ENCODE data around the gene EFNA1. TPM values are rescaled to one million over a fixed set of nuclear protein-coding genes. Genes with fewer than 3 reads are reported as not detected.

EFNA1 gene
- 0.30 TPM for total RNA-seq
- polyA plus RNA-seq = 1 to 10 TPM; 1.4 to 6.8 (median 3.3) TPM

- ATAC-seq (ENCODE audit: low read depth in 2 of 2) = peak; percentile 31 to 37
- H3K27me3 Mint-ChIP-seq = peaks cover 64% of the 10 kb centered on the region
- H3K4me3 ChIP-seq (ENCODE audit: low read depth, low read length) = peak within 1 kb of the TSS; percentile 50
- H3K36me3 Mint-ChIP-seq = peaks cover 3% of the 10 kb centered on the region
- H3K36me3 ChIP-seq (ENCODE audit: control insufficient read depth, insufficient read depth, low read length) = no peaks in the 10 kb centered on the region
- H3K27ac ChIP-seq (ENCODE audit: insufficient read depth, low read length, poor library complexity, severe bottlenecking) = no peak within 1 kb of the TSS
- peak in 2 of 3 donors; percentile 33 to 36 for DNase-seq
- peak within 1 kb of the TSS; percentile 21 to 88 (median 84) for H3K27ac Mint-ChIP-seq
- H3K4me1 Mint-ChIP-seq = peaks cover 0 to 44% (median 18%) of the 10 kb centered on the region in 4 donors
- peak within 1 kb of the TSS; percentile 75 to 94 (median 88) for H3K4me3 Mint-ChIP-seq
- H3K9me3 Mint-ChIP-seq = no peaks in the 10 kb centered on the region
- H3K27me3 ChIP-seq (ENCODE audit: control insufficient read depth, insufficient read depth, low read length) = peaks cover 9% of the 10 kb centered on the region
- H3K9me3 ChIP-seq (ENCODE audit: control insufficient read depth in 2 of 2, low read length in 2 of 2) = no peaks in the 10 kb centered on the region
- peaks cover 35% of the 10 kb centered on the region for H3K4me1 ChIP-seq (ENCODE audit: control insufficient read depth, insufficient read depth, low read length, poor library complexity, severe bottlenecking)
Observed at GRCh38 chr1:155127105-155127966, at the start of gene EFNA1. Gene EFNA1, plus strand, starts transcription at chr1:155127876. Its CDS starts 102 bp downstream, at chr1:155127978.

GRCh38 chr1:155078469-155079209 lies 49.0 kb upstream of the EFNA1 start, which contains the start of gene EFNA3:
Gene EFNA3, plus strand, starts transcription at chr1:155078837. Its CDS starts 105 bp downstream, at chr1:155078942.
- DNase-seq (peak; percentile 38 to 49 (median 40)), ATAC-seq (ENCODE audit: low read depth in 2 of 2) (peak in 1 of 2 donors; percentile 22)
- H3K27ac ChIP-seq (ENCODE audit: insufficient read depth, low read length, poor library complexity, severe bottlenecking) = no peak within 1 kb of the TSS
- Mint-ChIP-seq H3K27me3 (peaks cover 51% of the 10 kb centered on the region), H3K4me1 (peaks cover 0 to 47% (median 20%) of the 10 kb centered on the region in 4 donors), H3K9me3 (peaks cover 0 to 4% (median 0%) of the 10 kb centered on the region in 7 donors), H3K27ac (peak within 1 kb of the TSS; percentile 30 to 84 (median 64)), H3K36me3 (no peaks in the 10 kb centered on the region), H3K4me3 (peak within 1 kb of the TSS; percentile 63 to 88 (median 79))
- H3K4me1 ChIP-seq (ENCODE audit: control insufficient read depth, insufficient read depth, low read length, poor library complexity, severe bottlenecking) = peaks cover 51% of the 10 kb centered on the region
- H3K4me3 ChIP-seq (ENCODE audit: low read depth, low read length) = no peak within 1 kb of the TSS
- no peaks in the 10 kb centered on the region for H3K36me3 ChIP-seq (ENCODE audit: control insufficient read depth, insufficient read depth, low read length)
- no peaks in the 10 kb centered on the region for H3K9me3 ChIP-seq (ENCODE audit: control insufficient read depth in 2 of 2, low read length in 2 of 2)
- peaks cover 13% of the 10 kb centered on the region for H3K27me3 ChIP-seq (ENCODE audit: control insufficient read depth, insufficient read depth, low read length)

GRCh38 chr1:155079210-155079486 lies 48.5 kb upstream of the EFNA1 start:
- ATAC-seq (ENCODE audit: low read depth in 2 of 2) (no peak), DNase-seq (no peak)
- Mint-ChIP-seq H3K27me3 (peaks cover 56% of the 10 kb centered on the region), H3K27ac (peak overlapping the region; percentile 30 to 84 (median 64)), H3K36me3 (no peaks in the 10 kb centered on the region), H3K4me3 (peak overlapping the region; percentile 63 to 88 (median 79)), H3K9me3 (peaks cover 0 to 4% (median 0%) of the 10 kb centered on the region in 7 donors), H3K4me1 (peaks cover 0 to 48% (median 23%) of the 10 kb centered on the region in 4 donors)
- H3K9me3 ChIP-seq (ENCODE audit: control insufficient read depth in 2 of 2, low read length in 2 of 2) = no peaks in the 10 kb centered on the region
- H3K36me3 ChIP-seq (ENCODE audit: control insufficient read depth, insufficient read depth, low read length) = no peaks in the 10 kb centered on the region
- H3K4me1 ChIP-seq (ENCODE audit: control insufficient read depth, insufficient read depth, low read length, poor library complexity, severe bottlenecking) = peaks cover 49% of the 10 kb centered on the region
- H3K27ac ChIP-seq (ENCODE audit: insufficient read depth, low read length, poor library complexity, severe bottlenecking) = no peak overlapping the region
- no peak overlapping the region for H3K4me3 ChIP-seq (ENCODE audit: low read depth, low read length)
- peaks cover 18% of the 10 kb centered on the region for H3K27me3 ChIP-seq (ENCODE audit: control insufficient read depth, insufficient read depth, low read length)

- H3K27me3 Mint-ChIP-seq = peaks cover 62% of the 10 kb centered on the region
- no peaks in the 10 kb centered on the region for H3K9me3 ChIP-seq (ENCODE audit: control insufficient read depth in 2 of 2, low read length in 2 of 2)
- H3K4me1 ChIP-seq (ENCODE audit: control insufficient read depth, insufficient read depth, low read length, poor library complexity, severe bottlenecking) = peaks cover 54% of the 10 kb centered on the region
- DNase-seq = peak in 2 of 3 donors; percentile 16 to 27
- H3K27me3 ChIP-seq (ENCODE audit: control insufficient read depth, insufficient read depth, low read length) = peaks cover 20% of the 10 kb centered on the region
- H3K27ac ChIP-seq (ENCODE audit: insufficient read depth, low read length, poor library complexity, severe bottlenecking) = no peak overlapping the region
- no peak for ATAC-seq (ENCODE audit: low read depth in 2 of 2)
- no peaks in the 10 kb centered on the region for H3K36me3 Mint-ChIP-seq
- H3K4me1 Mint-ChIP-seq = peaks cover 0 to 49% (median 28%) of the 10 kb centered on the region in 4 donors
- H3K36me3 ChIP-seq (ENCODE audit: control insufficient read depth, insufficient read depth, low read length) = no peaks in the 10 kb centered on the region
- H3K4me3 Mint-ChIP-seq = peak overlapping the region; percentile 63 to 88 (median 79)
- H3K27ac Mint-ChIP-seq = peak overlapping the region; percentile 30 to 84 (median 64)
- H3K4me3 ChIP-seq (ENCODE audit: low read depth, low read length) = no peak overlapping the region
- H3K9me3 Mint-ChIP-seq = peaks cover 0 to 4% (median 0%) of the 10 kb centered on the region in 7 donors
Observed at GRCh38 chr1:155079487-155080311, 48.0 kb upstream of the EFNA1 start.

- ATAC-seq (ENCODE audit: low read depth in 2 of 2) (no peak), DNase-seq (peak; percentile 16 to 40 (median 17))
- H3K9me3 ChIP-seq (ENCODE audit: control insufficient read depth in 2 of 2, low read length in 2 of 2) = no peaks in the 10 kb centered on the region
- no peak overlapping the region for H3K27ac ChIP-seq (ENCODE audit: insufficient read depth, low read length, poor library complexity, severe bottlenecking)
- H3K4me3 Mint-ChIP-seq = peak overlapping the region; percentile 59 to 86 (median 76)
- H3K4me1 Mint-ChIP-seq = peaks cover 0 to 56% (median 33%) of the 10 kb centered on the region in 4 donors
- peaks cover 59% of the 10 kb centered on the region for H3K4me1 ChIP-seq (ENCODE audit: control insufficient read depth, insufficient read depth, low read length, poor library complexity, severe bottlenecking)
- H3K36me3 Mint-ChIP-seq = no peaks in the 10 kb centered on the region
- H3K36me3 ChIP-seq (ENCODE audit: control insufficient read depth, insufficient read depth, low read length) = no peaks in the 10 kb centered on the region
- peak overlapping the region; percentile 60 for H3K4me3 ChIP-seq (ENCODE audit: low read depth, low read length)
- H3K27ac Mint-ChIP-seq = peak overlapping the region in 1 of 3 donors; percentile 66
- H3K27me3 Mint-ChIP-seq = peaks cover 65% of the 10 kb centered on the region
- H3K27me3 ChIP-seq (ENCODE audit: control insufficient read depth, insufficient read depth, low read length) = peaks cover 20% of the 10 kb centered on the region
- peaks cover 0 to 4% (median 0%) of the 10 kb centered on the region in 7 donors for H3K9me3 Mint-ChIP-seq
Observed at GRCh38 chr1:155080312-155081228, 47.1 kb upstream of the EFNA1 start.

GRCh38 chr1:155081472-155082300 lies 46.0 kb upstream of the EFNA1 start:
- H3K27me3 Mint-ChIP-seq = peaks cover 55% of the 10 kb centered on the region
- ATAC-seq (ENCODE audit: low read depth in 2 of 2) = no peak
- peak in 2 of 3 donors; percentile 28 to 31 for DNase-seq
- Histone ChIP-seq H3K36me3 (ENCODE audit: control insufficient read depth, insufficient read depth, low read length) (no peaks in the 10 kb centered on the region), H3K27me3 (ENCODE audit: control insufficient read depth, insufficient read depth, low read length) (peaks cover 20% of the 10 kb centered on the region), H3K4me3 (ENCODE audit: low read depth, low read length) (peak overlapping the region; percentile 60), H3K9me3 (ENCODE audit: control insufficient read depth in 2 of 2, low read length in 2 of 2) (no peaks in the 10 kb centered on the region), H3K4me1 (ENCODE audit: control insufficient read depth, insufficient read depth, low read length, poor library complexity, severe bottlenecking) (peaks cover 69% of the 10 kb centered on the region), H3K27ac (ENCODE audit: insufficient read depth, low read length, poor library complexity, severe bottlenecking) (no peak overlapping the region)
- H3K4me3 Mint-ChIP-seq = peak overlapping the region; percentile 59 to 86 (median 78)
- H3K27ac Mint-ChIP-seq = peak overlapping the region in 2 of 3 donors; percentile 30 to 59
- peaks cover 0 to 60% (median 33%) of the 10 kb centered on the region in 4 donors for H3K4me1 Mint-ChIP-seq
- H3K36me3 Mint-ChIP-seq = no peaks in the 10 kb centered on the region
- H3K9me3 Mint-ChIP-seq = peaks cover 0 to 4% (median 0%) of the 10 kb centered on the region in 7 donors
